ENCODE data around the gene GINS1. TPM values are rescaled to one million over a fixed set of nuclear protein-coding genes. Genes with fewer than 3 reads are reported as not detected.

GINS1 gene
- total and polyA plus RNA-seq, 2 of the 8 experiments (the other 6 are each of a cell fraction or from before 2014, with no cell fraction given) = 44.7 to 68.4 TPM

- Histone ChIP-seq H3K56ac (replicated peaks; ENCODE audit: insufficient read length, low read depth, low read length) (no peak overlapping the region), H3K14ac (ENCODE audit: insufficient read length) (no peak overlapping the region), H3K27ac (ENCODE audit: low read depth, low read length) (no peak overlapping the region), H2BK120ac (replicated peaks; ENCODE audit: low read depth, low read length) (no peak overlapping the region), H3K79me2 (ENCODE audit: control insufficient read depth in 1 of 2, insufficient read depth in 2 of 2, low read length in 2 of 2) (no peaks in the 10 kb centered on the region), H3K23ac (ENCODE audit: insufficient read length) (no peak overlapping the region), H3K23me2 (ENCODE audit: low read depth, low read length) (no peaks in the 10 kb centered on the region), H3K79me1 (ENCODE audit: low read depth, low read length) (no peaks in the 10 kb centered on the region; the same call in 1 of the 2 replicates), H3K4me1 (replicated peaks in 1 of 4; ENCODE audit: control insufficient read depth in 3 of 4, insufficient read depth in 4 of 4, low read length in 3 of 4) (no peaks in the 10 kb centered on the region), H2BK20ac (ENCODE audit: low read length) (no peak overlapping the region), H2AK5ac (ENCODE audit: low read depth, low read length) (no peak overlapping the region), H4K91ac (replicated peaks; ENCODE audit: insufficient read length, low read length) (no peak overlapping the region), H3K36me3 (ENCODE audit: control insufficient read depth in 2 of 4, insufficient read depth in 4 of 4, low read length in 3 of 4) (peaks cover 9 to 56% (median 36%) of the 10 kb centered on the region in 4 experiments), H3K4ac (replicated peaks; ENCODE audit: insufficient read length, low read depth, low read length) (no peak overlapping the region), H2AFZ (ENCODE audit: low read length) (no peak overlapping the region), H3K27me3 (replicated peaks in 1 of 4; ENCODE audit: control insufficient read depth in 3 of 4, extremely low read depth in 1 of 4, insufficient read depth in 3 of 4, low read length in 3 of 4) (no peaks in the 10 kb centered on the region), H4K8ac (ENCODE audit: extremely low read depth, insufficient read depth, low read length) (no peak overlapping the region), H3K9me3 (ENCODE audit: insufficient read depth in 2 of 2, low read depth in 1 of 2, low read length in 1 of 2) (no peaks in the 10 kb centered on the region), H3K18ac (ENCODE audit: extremely low read depth, low read length) (no peak overlapping the region), H2BK15ac (ENCODE audit: low read length) (no peak overlapping the region), H3K4me2 (ENCODE audit: insufficient read depth in 1 of 2, low read depth in 2 of 2, low read length in 2 of 2) (no peak overlapping the region), H3K9ac (replicated peaks in 1 of 4; ENCODE audit: extremely low read depth in 1 of 4, low read depth in 3 of 4, low read length in 3 of 4) (no peak overlapping the region), H2BK12ac (ENCODE audit: low read depth, low read length) (no peak overlapping the region), H3K4me3 (ENCODE audit: extremely low read depth in 1 of 4, insufficient read depth in 2 of 4, low read depth in 3 of 4, low read length in 4 of 4) (no peak overlapping the region), H4K20me1 (replicated peaks in 1 of 2; ENCODE audit: control insufficient read depth in 1 of 2, insufficient read depth in 2 of 2, low read length in 2 of 2) (no peaks in the 10 kb centered on the region), H4K5ac (ENCODE audit: insufficient read length, low read depth, low read length) (no peak overlapping the region), H2BK5ac (ENCODE audit: low read depth, low read length) (no peak overlapping the region)
- CTCF ChIA-PET (ENCODE audit: partially characterized antibody) = interaction anchor here (0.6 kb wide), 1 partner anchor 46 kb away, joined by 4 read pairs; no protein-coding TSS in a partner anchor
- FAIRE-seq (no peak), DNase-seq (ENCODE audit: low read depth in 1 of 2, low spot score in 2 of 2) (no peak)
- POLR2A ChIA-PET (ENCODE audit: partially characterized antibody) = interaction anchor here (0.6 kb wide), 1 partner anchor 194 kb away, joined by 5 read pairs; no protein-coding TSS in a partner anchor
- TF ChIP-seq, protein P1, sequence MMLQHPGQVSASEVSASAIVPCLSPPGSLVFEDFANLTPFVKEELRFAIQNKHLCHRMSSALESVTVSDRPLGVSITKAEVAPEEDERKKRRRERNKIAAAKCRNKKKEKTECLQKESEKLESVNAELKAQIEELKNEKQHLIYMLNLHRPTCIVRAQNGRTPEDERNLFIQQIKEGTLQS (IDR thresholded peaks at IDR 0.05; ENCODE audit: insufficient read depth, low read depth, low read length) = no peak
- TF ChIP-seq JUN (IDR thresholded peaks at IDR 0.05; ENCODE audit: low read depth, low read length) (no peak), NANOG (IDR thresholded peaks at IDR 0.05; ENCODE audit: insufficient read depth, low read depth, low read length, poor library complexity, severe bottlenecking) (no peak), TAF1 (IDR thresholded peaks at IDR 0.05; ENCODE audit: low read depth, low read length) (no peak), KDM5A (IDR thresholded peaks at IDR 0.05; ENCODE audit: low read length) (no peak)
- WGBS, 2 experiments (ENCODE audit: extremely low coverage in 1 of 2, insufficient coverage in 1 of 2, insufficient read length in 1 of 2, insufficient replicate concordance in 2 of 2, low coverage in 1 of 2, low lambda C conversion rate in 2 of 2, missing lambda C conversion rate in 1 of 2) = 97% methylated on average over 4 of the region's 4 CpGs; no CpG with 5 or more reads in 1 of the 2 experiments
These were observed 37.1 kb downstream of the GINS1 start for GRCh38 chr20:25444556-25444955.

All from H1 (cell line).